Right lobe of liver (tissue), 6 donors: ENCODE data around the gene KLHDC7B. TPM values are rescaled to one million over a fixed set of nuclear protein-coding genes. Genes with fewer than 3 reads are reported as not detected.

Experiments
- ATAC-seq, 4 donors: fragments of 200-7000 bp; cut with Tn5 transposase; one replicate each; pipeline ENCODE4 v1.9.1; 2020; ENCODE audit warnings: mild to moderate bottlenecking in 4 of 4, moderate library complexity in 4 of 4
- DNase-seq, 3 donors: peaks; one replicate each; pipeline ENCODE4 v3.0.0-alpha.2; 2020
- H3K27ac ChIP-seq, 3 donors: fragments of 200-600 bp; one replicate each; pipeline ENCODE4 v1.8.0; 2022
- H3K27me3 ChIP-seq, 2 donors: fragments of 200-600 bp; one replicate each; pipeline ENCODE4 v1.8.0; 2022
- H3K36me3 ChIP-seq, 4 donors: fragments of 200-600 bp; sonication (generic) in 1 of 4; one replicate each; pipeline versions ENCODE4 v1.5.1 to v1.8.0; 2017 to 2022; ENCODE audit warnings: control low read depth in 1 of 4
- H3K4me1 ChIP-seq, 4 donors: fragments of 200-600 bp; sonication (generic) in 1 of 4; one replicate each; pipeline versions ENCODE4 v1.5.1 to v1.8.0; 2017 to 2022; ENCODE audit warnings: control low read depth in 1 of 4
- H3K4me3 ChIP-seq, 3 donors: fragments of 200-600 bp; one replicate each; pipeline ENCODE4 v1.8.0; 2022
- H3K9me3 ChIP-seq, 4 donors: fragments of 200-600 bp; sonication (generic) in 1 of 4; one replicate each; pipeline versions ENCODE4 v1.5.1 to v1.8.0; 2017 to 2022; ENCODE audit warnings: control low read depth in 1 of 4
- POLR2A ChIP-seq: fragments of 450-650 bp; IDR thresholded peaks from one replicate; pipeline ENCODE4 v1.6.1; 2017; ENCODE audit warnings: antibody characterized with exemption, mild to moderate bottlenecking
- WGBS: methylation state at CpG from one replicate; pipeline ENCODE4 v1.1.6; 2018; ENCODE audit warnings: low coverage, low lambda C conversion rate; ENCODE audit not compliant: insufficient coverage; ENCODE audit errors: missing lambda C conversion rate; 5-methylcytosine and 5-hydroxymethylcytosine counted together
- intact Hi-C, 2 donors: fragments of 100-400 bp; cut with DNase I; formaldehyde crosslinking; loops; one replicate each; pipeline versions ENCODE4 v1.11.2 to v1.14.1; 2022
- long read RNA-seq: library from polyadenylated mRNA; unstranded; transcript quantifications from one replicate; pipeline ENCODE4 v2.0.0, GENCODE V29; 2019
- total RNA-seq, 6 experiments: library from RNA; depleted of rRNA in 2 of 6; stranded (reverse); fragments of >200 nt in 2 of 6; fragmentation: NEBNext Ultra II Directional in 3 of 6; extraction: Animal tissue kit (Norgen Biotek cat#: 25700) in 3 of 6; gene quantifications; one replicate each; pipeline versions ENCODE4 v1.1.0 to v1.2.4, GENCODE V29; 2016 to 2023
- TF ChIP-seq, protein P1 (sequence below), 4 donors: fragments of 200-600 bp in 3 of 4; fragments of 450-650 bp in 1 of 4; IDR thresholded peaks; one replicate each; pipeline versions ENCODE4 v1.5.1 to v1.8.0; 2016 to 2022; ENCODE audit warnings: antibody characterized with exemption in 4 of 4, mild to moderate bottlenecking in 2 of 4
- donor health status: DM: no; HTN: yes; CAD: no.
- donor health status: DM: no; HTN: no; CAD: no.
- donor health status: DM: no; HTN: no; CAD: no.
- donor health status: DM: no; HTN: yes; CAD: no.
- donor health status: DM: no; HTN: yes; CAD: no.

The KLHDC7B gene
- 1 to 10 TPM in 2 of 6 experiments, under 1 TPM in 2, not detected in 2; 0.07 to 1.4 (median 0.62) TPM for total RNA-seq
- long read RNA-seq: 0 reads

- WGBS: 70% methylated on average over 6 of the region's 10 CpGs
- H3K36me3 ChIP-seq: no peaks in the 10 kb centered on the region
- ATAC-seq: no peak
- no peaks in the 10 kb centered on the region for H3K9me3 ChIP-seq
- intact Hi-C loops: no loop called here
- peak within 1 kb of the TSS in 1 of 3 donors; percentile 96 for H3K27ac ChIP-seq
- peaks cover 0 to 8% (median 0%) of the 10 kb centered on the region in 4 donors for H3K4me1 ChIP-seq
- no peak for TF ChIP-seq POLR2A
- TF ChIP-seq, protein P1, sequence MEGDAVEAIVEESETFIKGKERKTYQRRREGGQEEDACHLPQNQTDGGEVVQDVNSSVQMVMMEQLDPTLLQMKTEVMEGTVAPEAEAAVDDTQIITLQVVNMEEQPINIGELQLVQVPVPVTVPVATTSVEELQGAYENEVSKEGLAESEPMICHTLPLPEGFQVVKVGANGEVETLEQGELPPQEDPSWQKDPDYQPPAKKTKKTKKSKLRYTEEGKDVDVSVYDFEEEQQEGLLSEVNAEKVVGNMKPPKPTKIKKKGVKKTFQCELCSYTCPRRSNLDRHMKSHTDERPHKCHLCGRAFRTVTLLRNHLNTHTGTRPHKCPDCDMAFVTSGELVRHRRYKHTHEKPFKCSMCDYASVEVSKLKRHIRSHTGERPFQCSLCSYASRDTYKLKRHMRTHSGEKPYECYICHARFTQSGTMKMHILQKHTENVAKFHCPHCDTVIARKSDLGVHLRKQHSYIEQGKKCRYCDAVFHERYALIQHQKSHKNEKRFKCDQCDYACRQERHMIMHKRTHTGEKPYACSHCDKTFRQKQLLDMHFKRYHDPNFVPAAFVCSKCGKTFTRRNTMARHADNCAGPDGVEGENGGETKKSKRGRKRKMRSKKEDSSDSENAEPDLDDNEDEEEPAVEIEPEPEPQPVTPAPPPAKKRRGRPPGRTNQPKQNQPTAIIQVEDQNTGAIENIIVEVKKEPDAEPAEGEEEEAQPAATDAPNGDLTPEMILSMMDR (IDR thresholded peaks at IDR 0.05): no peak
- no peaks in the 10 kb centered on the region for H3K27me3 ChIP-seq
- DNase-seq: peak in 1 of 3 donors; percentile 44
- no peak within 1 kb of the TSS for H3K4me3 ChIP-seq
These were observed at the start of gene KLHDC7B for GRCh38 chr22:50545522-50546325. KLHDC7B (plus strand) TSS chr22:50545899; CDS start chr22:50546244, 345 bp downstream.

DNA sequence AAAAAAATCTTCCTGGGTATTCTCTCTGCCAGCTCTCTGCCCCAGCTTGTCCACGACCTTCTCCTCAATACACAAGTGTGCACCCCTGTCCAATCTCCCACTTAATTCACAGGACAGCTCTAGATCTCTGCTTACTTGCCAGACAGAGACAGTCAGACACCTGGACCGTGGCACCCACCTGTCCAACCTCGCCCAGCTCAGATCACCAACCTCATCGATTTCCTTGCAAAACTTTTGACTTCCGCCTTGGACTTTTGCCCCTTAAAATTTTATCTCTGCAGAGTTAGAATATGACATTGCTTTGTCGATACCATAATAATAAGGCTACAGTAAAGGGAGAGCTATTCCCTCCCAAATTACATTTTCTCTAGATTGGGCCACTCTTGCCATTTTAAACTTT is 48.6 kb upstream of the KLHDC7B start:
- no peaks in the 10 kb centered on the region for H3K27me3 ChIP-seq
- ATAC-seq (no peak), DNase-seq (no peak)
- TF ChIP-seq POLR2A: no peak
- TF ChIP-seq, protein P1 (IDR thresholded peaks at IDR 0.05): no peak
- no peak overlapping the region for H3K4me3 ChIP-seq
- H3K4me1 ChIP-seq: peaks cover 0 to 8% (median 0%) of the 10 kb centered on the region in 4 donors
- H3K36me3 ChIP-seq: no peaks in the 10 kb centered on the region
- WGBS: 50% methylated on average over 6 of the region's 6 CpGs
- H3K27ac ChIP-seq: no peak overlapping the region
- intact Hi-C loops: no loop called here
- H3K9me3 ChIP-seq: no peaks in the 10 kb centered on the region

- WGBS: 5% methylated on average over 5 of the region's 13 CpGs
- peak; percentile 89 to 96 (median 94) for ATAC-seq
- Histone ChIP-seq H3K4me1 (peaks cover 0 to 8% (median 0%) of the 10 kb centered on the region in 4 donors), H3K4me3 (no peak overlapping the region), H3K27ac (peak overlapping the region in 2 of 3 donors; percentile 41 to 44), H3K9me3 (no peaks in the 10 kb centered on the region), H3K27me3 (no peaks in the 10 kb centered on the region), H3K36me3 (peaks cover 0 to 7% (median 3%) of the 10 kb centered on the region in 4 donors)
- peak; percentile 68 to 86 (median 86) for DNase-seq
- intact Hi-C loops: no loop called here
- no peak for TF ChIP-seq POLR2A
- TF ChIP-seq, protein P1 (IDR thresholded peaks at IDR 0.05): peak; percentile 54 to 73 (median 60)
These were observed 47.3 kb upstream of the KLHDC7B start for GRCh38 chr22:50498322-50498890.

DNA sequence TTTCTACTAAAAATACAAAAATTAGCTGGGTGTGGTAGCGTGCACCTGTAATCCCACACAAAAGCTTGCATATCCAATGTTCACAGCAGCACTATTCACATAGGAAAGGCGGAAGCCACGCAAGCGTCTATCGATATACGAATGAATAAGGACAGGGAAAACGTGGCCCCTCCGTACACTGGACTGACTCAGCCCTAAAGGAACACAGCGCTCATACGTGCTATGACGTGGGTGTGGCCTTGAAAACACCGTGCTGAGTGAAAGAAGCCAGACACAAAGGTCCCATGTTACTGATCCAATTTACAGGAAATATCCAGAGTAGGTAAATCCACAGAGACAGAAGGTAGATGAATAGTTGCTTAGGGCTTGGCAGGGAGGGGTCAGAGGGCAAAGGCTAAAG is 45.2 kb upstream of the KLHDC7B start:
- no peak for DNase-seq
- intact Hi-C loops: no loop called here
- TF ChIP-seq POLR2A: no peak
- TF ChIP-seq, protein P1 (IDR thresholded peaks at IDR 0.05): no peak

More for the DNA sequence above, 45.2 kb upstream of the KLHDC7B start:
- WGBS: 93% methylated on average over 12 of the region's 12 CpGs
- Histone ChIP-seq H3K4me1 (peaks cover 0 to 8% (median 0%) of the 10 kb centered on the region in 4 donors), H3K4me3 (no peak overlapping the region), H3K9me3 (no peaks in the 10 kb centered on the region), H3K27ac (no peak overlapping the region), H3K27me3 (no peaks in the 10 kb centered on the region), H3K36me3 (peaks cover 0 to 12% (median 3%) of the 10 kb centered on the region in 4 donors)
- ATAC-seq: no peak
